Neuron (in vitro differentiated cells): ENCODE data around the gene NFKBIE.

ENCODE experiments used
- H2AFZ ChIP-seq: one replicate; pipeline ENCODE4 v1.6.1; 2013; ENCODE audit warnings: low read depth, mild to moderate bottlenecking, inconsistent platforms, low read length, moderate library complexity
- H3K27me3 ChIP-seq: one replicate; pipeline ENCODE4 v1.6.1; 2013; ENCODE audit warnings: low read length; ENCODE audit not compliant: insufficient read depth
- H3K36me3 ChIP-seq: one replicate; pipeline ENCODE4 v1.6.1; 2013; ENCODE audit warnings: low read length; ENCODE audit not compliant: insufficient read depth
- H3K4me1 ChIP-seq: one replicate; pipeline ENCODE4 v1.6.1; 2013; ENCODE audit warnings: low read length; ENCODE audit not compliant: insufficient read depth
- H3K4me3 ChIP-seq: 2 replicates; pipeline ENCODE4 v1.5.1; 2013; ENCODE audit warnings: mild to moderate bottlenecking, low read length, moderate library complexity
- H3K9me3 ChIP-seq: one replicate; pipeline ENCODE4 v1.6.1; 2013; ENCODE audit warnings: low read length

NFKBIE gene

DNA sequence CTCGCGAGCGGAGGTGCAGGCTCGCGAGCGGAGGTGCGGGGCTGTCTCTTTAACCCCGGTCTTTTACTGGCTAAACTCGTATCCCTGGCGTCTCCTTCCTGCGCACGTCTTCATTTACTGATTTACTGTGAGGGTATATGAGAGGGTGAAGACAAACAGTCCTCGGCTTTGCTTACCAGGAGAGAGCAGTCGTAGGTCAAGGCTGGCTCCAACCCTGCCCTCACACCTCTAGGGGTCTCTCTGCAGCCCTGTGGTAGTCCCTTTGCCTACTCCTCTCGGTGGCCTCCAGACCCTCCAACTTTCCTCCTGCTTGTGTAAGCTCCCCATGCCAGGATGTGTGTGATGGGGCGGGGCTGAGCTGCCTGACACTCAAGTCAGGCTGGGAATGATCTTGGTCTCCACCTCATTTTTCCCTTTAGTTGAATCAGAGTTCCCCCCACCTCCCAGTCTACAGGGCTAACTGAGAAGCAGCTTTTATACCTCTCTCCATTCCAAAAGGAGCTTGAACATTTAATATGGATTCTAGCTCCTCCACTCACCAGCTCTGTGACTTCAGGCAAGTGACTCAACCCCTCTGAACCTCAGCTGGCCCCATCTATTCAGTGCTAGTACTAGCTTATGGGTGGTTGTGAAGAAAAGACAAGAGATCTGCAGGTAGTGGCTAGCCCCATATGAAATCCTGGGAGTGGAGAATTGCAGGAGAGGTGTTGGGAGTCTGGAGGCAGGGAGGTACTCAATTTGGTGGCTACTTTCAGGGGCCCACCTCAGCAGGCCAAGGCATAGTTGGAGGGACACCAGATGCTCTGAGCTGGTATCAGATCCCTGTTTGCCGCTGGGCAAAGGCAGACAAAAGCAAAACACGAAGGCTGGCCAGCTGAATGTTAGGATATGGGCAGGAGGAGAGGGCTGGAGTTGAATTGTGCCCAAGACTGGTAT is 41.1 kb downstream of the NFKBIE start:
- Histone ChIP-seq H3K9me3 (no peaks in the 10 kb centered on the region), H3K27me3 (no peaks in the 10 kb centered on the region), H3K4me3 (peak overlapping the region; percentile 45), H3K4me1 (peaks cover 48% of the 10 kb centered on the region), H3K36me3 (peaks cover 6% of the 10 kb centered on the region), H2AFZ (peak overlapping the region; percentile 12)

DNA sequence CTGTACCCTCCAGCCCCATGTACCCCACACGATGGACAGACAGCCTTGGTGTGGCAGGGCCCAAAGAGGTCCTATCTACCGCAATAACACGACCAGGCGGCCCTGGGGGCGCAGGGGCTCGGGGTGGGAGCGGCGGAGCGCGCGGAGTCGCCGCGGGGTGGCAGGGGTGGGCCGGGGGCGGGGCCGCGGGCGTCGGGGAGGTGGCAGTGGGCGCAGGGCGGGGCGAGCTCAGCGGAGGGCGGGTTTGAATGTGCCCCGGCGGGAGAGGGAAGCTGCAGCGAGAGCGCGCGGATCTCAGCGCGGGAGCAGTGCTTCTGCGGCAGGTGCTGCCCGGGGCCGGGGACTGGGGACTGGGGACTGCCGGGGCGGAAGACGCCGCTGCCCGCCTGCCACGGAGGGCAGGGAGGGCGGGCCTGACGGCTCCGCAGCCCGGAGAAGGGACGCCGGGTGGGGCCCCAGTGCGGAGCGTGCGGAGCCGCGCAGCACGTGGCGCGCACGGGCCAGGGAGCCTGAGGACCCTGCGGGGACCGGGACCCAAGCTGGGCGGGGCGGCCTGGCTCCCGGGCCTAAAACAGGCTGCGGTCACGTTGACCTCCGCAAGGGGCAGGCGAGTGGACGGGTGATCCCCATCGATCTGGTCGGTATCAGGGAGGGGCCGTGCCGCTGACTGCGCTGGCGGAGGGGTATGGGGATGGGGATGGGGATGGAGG is 41.9 kb downstream of the NFKBIE start, which contains the start of gene SLC29A1:
SLC29A1 (plus strand) TSS at position 277 of the 710 bp plus-strand sequence. CDS start 3,719 bp downstream, outside the sequence.
- Histone ChIP-seq H2AFZ (peak within 1 kb of the TSS; percentile 19), H3K4me1 (peaks cover 56% of the 10 kb centered on the region), H3K27me3 (no peaks in the 10 kb centered on the region)

DNA sequence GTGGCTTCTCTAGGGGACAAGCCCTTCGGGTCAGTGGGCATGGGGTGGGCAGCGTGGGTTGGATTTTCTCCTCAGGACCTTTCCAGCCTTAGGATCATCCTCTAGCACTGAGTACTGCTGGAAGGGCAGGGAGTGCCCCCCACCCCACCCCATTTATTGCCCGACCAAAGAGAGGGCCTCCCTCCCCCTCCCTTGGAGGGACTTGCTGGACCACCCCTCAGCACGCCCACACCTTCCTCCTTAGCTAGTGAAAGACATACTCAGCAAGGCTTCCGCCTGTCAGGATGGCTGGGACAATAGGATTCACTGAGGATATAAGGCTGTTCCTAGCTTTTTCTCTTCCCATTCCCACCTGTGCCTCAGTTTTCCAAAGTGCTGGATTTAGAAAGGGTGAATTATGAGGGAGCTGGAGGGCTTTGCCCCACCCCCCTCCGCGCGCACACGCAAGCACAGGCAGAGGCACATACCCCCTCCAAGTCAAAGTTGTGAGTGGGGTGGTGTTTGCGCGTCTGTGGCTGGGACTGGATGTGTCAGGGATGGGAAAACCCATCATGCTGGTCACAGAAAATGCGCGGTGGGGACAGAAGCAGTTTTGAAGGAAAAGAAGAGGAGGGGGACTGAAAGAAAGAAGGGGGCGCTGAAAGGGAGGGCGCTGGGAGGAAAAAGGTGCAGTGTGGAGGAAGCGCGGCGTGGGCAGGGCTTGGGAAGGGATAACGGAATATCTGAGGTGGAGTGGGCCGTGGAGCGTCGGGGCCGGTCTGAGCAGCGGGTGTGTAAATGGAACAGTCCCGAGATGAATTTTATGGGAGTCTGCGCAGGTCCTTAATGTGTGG is 42.6 kb downstream of the NFKBIE start:
- Histone ChIP-seq H3K4me3 (peak overlapping the region; percentile 45), H2AFZ (peak overlapping the region; percentile 19), H3K27me3 (no peaks in the 10 kb centered on the region), H3K4me1 (peaks cover 59% of the 10 kb centered on the region), H3K36me3 (no peaks in the 10 kb centered on the region), H3K9me3 (no peaks in the 10 kb centered on the region)

More for the DNA sequence above, 41.9 kb downstream of the NFKBIE start, which contains the start of gene SLC29A1:
- Histone ChIP-seq H3K9me3 (no peaks in the 10 kb centered on the region), H3K4me3 (peak within 1 kb of the TSS; percentile 45), H3K36me3 (no peaks in the 10 kb centered on the region)

DNA sequence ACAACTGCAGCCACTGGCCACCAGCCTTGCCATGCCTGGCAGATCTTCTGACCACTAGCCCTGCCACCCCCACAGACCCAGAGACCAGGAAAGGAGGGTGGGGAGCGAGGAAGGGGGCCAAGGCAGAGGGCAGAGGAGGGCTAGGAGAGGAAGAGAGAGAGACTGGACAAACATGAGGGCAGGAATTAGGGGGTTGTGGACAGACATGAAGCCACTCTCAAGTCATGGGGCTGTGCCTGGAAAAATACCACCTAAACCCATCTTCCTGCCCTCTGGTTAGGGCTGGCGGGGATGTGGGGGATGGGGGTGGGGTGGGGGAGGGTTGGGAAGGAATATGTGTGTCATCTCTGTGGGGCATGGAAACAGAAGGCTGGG is 43.4 kb downstream of the NFKBIE start:
- no peaks in the 10 kb centered on the region for H3K9me3 ChIP-seq
- peaks cover 57% of the 10 kb centered on the region for H3K4me1 ChIP-seq
- H2AFZ ChIP-seq, result no peak overlapping the region
- no peak overlapping the region for H3K4me3 ChIP-seq
- H3K27me3 ChIP-seq, result no peaks in the 10 kb centered on the region
- H3K36me3 ChIP-seq, result no peaks in the 10 kb centered on the region

DNA sequence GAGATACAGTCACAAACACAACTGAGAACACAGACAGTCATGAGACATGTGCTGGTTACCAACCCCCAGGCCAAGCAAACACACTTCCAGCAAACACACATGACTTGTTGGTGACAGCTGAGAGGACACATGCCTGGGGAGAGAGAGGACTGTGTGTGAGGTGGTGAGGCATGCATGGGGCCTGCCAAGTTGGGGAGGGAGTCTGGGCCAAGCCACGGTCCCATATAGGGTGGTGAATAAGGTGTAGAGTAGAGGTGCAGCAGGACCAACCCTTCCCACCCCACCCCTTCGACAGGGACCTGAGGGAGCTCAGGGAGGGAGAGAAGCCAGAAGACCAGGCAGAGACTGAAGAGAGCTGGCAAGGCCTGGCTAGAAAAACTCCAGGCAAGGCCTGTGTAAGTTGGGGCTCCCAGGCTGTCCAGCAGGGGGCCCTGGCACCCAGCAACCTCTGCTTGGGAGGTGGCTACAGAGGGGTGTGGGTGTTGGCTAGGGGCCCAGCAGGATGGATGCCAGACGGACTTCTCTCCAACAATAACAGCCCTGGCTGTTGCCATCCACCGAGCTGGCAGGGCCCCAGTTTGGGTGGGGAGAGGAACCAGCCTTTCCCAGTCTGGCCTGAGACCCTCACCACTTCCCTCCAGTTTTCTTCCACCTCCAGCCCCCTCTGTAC is 43.9 kb downstream of the NFKBIE start:
- H3K27me3 ChIP-seq, result no peaks in the 10 kb centered on the region
- no peaks in the 10 kb centered on the region for H3K9me3 ChIP-seq
- no peaks in the 10 kb centered on the region for H3K36me3 ChIP-seq
- no peak overlapping the region for H2AFZ ChIP-seq
- H3K4me3 ChIP-seq, result no peak overlapping the region
- H3K4me1 ChIP-seq, result peaks cover 56% of the 10 kb centered on the region

DNA sequence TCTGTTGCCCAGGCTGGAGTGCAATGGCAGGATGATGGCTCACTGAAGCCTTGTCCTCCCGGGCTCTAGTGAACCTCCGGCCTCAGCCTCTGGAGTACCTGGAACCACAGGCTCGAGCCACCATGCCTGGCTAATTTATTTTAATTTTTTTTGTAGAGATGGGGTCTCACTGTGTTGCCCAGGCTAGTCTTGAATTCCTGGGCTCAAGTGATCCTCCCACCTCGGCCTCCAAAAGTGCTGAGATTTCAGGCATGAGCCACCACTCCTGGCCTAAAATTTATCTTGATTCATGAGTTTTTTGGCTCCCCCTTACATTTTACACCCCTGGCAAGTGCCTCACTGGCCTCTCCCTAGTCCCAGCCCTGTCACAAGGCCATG is 44.4 kb downstream of the NFKBIE start:
- Histone ChIP-seq H3K4me3 (no peak overlapping the region), H3K27me3 (no peaks in the 10 kb centered on the region), H2AFZ (no peak overlapping the region), H3K4me1 (peaks cover 51% of the 10 kb centered on the region), H3K36me3 (no peaks in the 10 kb centered on the region), H3K9me3 (no peaks in the 10 kb centered on the region)

DNA sequence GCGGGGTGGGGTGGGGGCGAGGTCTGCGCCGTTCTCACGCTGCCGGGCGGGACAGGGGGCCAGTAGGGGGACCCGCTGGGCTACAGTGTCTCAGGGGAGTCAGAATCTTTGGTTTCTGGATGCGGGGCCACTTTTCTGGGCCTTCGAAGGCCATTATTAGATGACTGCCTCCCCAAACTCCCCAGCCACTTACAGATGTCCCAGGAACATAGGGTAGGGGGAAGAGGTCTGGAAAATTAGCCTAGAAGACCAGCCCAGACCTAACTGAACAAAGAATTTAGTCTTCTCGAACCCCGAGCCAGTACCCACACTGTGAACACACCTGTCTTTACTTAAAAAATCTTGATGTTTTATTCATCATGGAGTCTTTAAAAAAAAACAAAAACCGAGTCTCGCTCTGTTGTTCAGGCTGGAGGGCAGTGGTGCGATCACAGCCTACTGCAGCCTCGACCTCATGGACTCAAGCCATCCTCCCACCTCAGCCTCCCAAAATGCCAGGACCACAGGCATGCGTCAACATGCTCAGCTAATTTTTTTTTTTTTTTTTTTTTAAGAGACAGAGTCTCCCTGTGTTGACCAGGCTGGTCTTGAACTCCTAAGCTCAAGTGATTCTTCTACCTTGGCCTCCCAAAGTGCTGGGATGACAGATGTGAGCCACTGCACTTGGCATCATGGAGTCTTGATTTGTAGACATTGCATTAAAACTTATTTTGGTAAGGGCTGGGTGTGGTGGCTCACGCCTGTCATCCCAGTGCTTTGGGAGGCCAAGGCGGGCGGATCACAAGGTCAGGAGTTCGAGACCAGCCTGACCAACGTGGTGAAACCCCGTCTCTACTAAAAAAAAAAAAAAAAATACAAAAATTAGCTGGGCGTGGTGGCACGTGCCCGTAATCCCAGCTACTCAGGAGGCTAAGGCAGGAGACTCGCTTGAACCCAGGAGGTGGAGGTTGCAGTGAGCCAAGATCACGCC is 45.3 kb downstream of the NFKBIE start:
- H3K36me3 ChIP-seq, result no peaks in the 10 kb centered on the region
- peaks cover 48% of the 10 kb centered on the region for H3K4me1 ChIP-seq
- H3K27me3 ChIP-seq, result no peaks in the 10 kb centered on the region
- peak overlapping the region; percentile 54 for H3K4me3 ChIP-seq
- no peaks in the 10 kb centered on the region for H3K9me3 ChIP-seq
- no peak overlapping the region for H2AFZ ChIP-seq

DNA sequence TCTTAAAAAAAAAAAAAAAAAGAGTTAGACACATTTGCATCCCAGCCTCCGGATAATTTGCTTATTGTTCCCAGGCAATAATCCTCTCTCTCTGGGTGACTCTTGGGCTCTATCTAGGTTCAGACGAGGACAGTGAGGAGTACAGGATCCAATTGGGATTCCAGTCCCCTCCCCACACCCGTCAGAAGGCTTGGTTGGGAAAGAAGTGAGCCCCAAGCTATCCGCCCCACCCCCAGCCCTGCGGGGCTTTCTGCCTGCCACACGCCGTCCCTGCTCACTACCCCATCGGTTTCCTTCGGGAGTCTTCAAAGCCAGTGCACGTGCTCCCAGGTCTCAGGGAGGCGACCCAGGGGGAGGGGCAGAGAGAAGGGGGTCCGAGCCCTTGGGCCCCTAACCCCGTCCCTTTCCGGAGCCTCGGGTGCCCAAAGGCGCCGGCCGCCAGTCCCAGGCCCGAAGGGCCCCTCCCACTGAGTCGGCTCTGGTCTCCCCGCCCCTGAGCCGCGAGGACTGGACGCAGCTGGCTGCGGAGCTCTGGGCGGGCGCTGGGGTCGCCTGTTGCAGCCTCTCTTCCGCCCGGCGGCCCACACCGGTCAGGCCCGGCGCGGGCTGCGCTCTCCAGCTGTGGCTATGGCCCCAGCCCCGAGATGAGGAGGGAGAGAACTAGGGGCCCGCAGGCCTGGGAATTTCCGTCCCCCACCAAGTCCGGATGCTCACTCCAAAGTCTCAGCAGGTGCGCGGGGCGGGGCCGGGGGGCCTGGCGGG is 46.1 kb downstream of the NFKBIE start:
- Histone ChIP-seq H3K27me3 (no peaks in the 10 kb centered on the region), H2AFZ (peak overlapping the region; percentile 75), H3K4me1 (peaks cover 40% of the 10 kb centered on the region), H3K36me3 (no peaks in the 10 kb centered on the region), H3K9me3 (no peaks in the 10 kb centered on the region), H3K4me3 (peak overlapping the region; percentile 54)

DNA sequence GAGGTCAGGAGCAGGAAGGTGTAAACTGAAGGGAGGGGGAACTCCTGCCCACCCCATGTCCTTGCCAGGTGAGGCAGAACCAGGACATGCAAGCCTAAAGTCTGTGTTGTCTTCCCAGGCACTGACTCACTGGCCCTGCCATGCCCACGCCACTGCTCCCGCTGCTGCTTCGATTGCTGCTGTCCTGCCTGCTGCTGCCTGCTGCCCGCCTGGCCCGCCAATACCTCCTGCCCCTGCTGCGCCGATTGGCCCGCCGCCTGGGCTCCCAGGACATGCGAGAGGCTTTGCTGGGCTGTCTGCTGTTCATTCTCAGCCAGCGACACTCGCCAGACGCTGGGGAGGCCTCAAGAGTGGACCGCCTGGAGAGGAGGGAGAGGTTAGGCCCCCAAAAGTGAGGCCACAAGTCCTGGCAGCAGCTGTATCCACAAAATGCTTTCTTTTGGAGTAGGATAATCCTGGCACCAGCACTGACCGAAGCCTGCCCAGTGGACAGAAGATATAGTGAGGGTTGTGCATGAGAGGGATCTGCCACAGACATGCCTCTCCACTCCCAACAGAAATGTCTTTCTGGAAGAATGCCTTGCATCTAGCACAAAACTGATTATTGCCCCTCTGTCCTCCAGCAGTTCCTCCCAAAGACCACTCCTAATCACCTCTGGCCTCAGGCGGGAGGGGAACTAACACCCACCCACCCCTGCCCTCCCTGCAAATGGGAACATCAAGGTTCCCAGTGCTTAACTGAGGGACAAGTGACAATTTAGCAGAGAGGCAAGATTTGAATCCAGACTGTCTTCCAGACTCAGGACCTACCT is 47.8 kb downstream of the NFKBIE start:
- no peak overlapping the region for H3K4me3 ChIP-seq

DNA sequence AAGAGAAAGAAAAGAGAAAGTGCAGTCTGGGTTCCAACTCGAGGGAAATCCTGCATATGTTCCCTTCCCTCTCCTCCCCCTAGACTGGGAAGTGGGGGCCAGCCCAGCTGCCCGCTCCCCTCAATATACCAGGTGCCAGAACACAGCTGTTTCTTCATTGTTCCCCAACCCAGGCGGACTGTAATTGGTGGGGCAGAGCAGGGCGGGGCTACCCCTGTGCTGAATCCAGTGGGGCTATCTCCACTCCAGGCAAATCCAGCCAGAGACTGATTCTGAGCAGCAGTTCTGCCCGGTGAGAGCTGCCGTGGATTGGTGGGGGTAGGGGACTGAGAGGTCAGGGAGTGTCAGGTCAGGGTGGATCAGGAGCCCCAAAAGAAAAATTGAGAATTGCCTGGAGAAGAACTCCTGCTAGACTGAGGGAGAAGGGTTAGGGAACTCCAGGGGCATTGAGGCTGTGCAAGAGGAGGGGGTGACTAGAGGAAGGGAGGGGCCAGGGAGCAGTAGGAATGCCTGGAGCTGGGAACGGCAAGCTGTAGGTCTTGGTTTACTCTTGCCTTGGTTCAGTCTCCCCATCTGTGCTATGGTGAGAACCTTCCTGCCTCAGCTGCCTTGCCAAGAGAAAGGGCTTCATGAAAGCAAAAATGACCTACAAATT is 48.5 kb downstream of the NFKBIE start, which contains the start of gene MYMX:
MYMX (plus strand) TSS at position 250 of the 655 bp plus-strand sequence. CDS start 546 bp downstream, outside the sequence.
- H3K4me1 ChIP-seq, result peaks cover 25% of the 10 kb centered on the region
- H2AFZ ChIP-seq, result no peak within 1 kb of the TSS
- no peaks in the 10 kb centered on the region for H3K27me3 ChIP-seq
- H3K4me3 ChIP-seq, result no peak within 1 kb of the TSS
- no peaks in the 10 kb centered on the region for H3K36me3 ChIP-seq
- H3K9me3 ChIP-seq, result no peaks in the 10 kb centered on the region

More for the DNA sequence above, 47.8 kb downstream of the NFKBIE start:
- Histone ChIP-seq H3K9me3 (no peaks in the 10 kb centered on the region), H3K4me1 (peaks cover 29% of the 10 kb centered on the region), H2AFZ (no peak overlapping the region), H3K36me3 (no peaks in the 10 kb centered on the region), H3K27me3 (no peaks in the 10 kb centered on the region)
